Amniotic stem cell (primary cell): ENCODE data around the gene PRR13.
"Not testable (repeated sequence)": the region's sequence is repeated elsewhere in the genome, so short reads cannot be mapped to it uniquely, and the experiment has no call there.

Experiments
- DNase-seq: peaks from one replicate; lab custom pipeline; 2025; lab: John Stamatoyannopoulos, UW

PRR13 gene

GRCh38 chr12:53472056-53472582, 30.6 kb downstream of the PRR13 start:
- no peak for DNase-seq

DNA sequence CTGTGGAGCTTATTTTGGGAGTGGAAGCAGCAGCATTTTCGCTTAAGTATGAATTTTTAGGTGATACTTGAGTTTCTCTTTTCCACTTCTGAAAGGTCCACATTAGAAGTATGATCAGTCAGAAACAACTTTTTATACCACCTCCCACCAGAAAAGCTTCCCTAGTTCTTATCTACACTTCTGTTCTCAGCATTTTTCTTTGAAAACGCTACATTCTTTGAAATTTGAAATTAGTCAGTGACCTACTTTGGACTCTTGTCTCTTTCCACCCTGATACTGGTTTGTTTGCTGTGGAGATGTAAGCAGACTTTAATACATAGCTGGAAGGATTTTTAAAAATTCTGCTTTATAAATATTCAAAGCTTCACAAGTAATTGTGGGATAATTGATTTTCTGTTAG, 32.5 kb downstream of the PRR13 start:
- DNase-seq: no peak

DNA sequence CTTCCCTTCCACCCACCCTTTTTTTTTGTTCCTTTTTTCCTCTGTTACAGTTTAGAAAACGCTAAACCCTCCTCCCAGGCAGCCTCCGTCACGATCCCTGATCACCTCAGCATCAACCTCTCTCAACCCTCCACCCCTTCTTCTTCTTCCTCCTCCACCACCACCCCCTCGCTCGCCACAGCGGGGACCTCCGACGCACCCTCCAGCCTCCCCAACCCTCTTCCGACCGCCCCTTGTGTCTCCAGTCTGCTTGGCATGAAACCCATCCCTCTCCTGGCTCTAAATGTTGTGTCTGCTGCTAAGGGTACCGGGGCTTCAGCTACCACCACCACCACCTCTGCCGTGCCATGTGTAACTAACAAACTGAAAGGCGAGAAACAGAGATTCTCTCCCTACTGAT, 33.3 kb downstream of the PRR13 start:
- no peak for DNase-seq

GRCh38 chr12:53476769-53477209, 35.3 kb downstream of the PRR13 start:
- DNase-seq: no peak

DNA sequence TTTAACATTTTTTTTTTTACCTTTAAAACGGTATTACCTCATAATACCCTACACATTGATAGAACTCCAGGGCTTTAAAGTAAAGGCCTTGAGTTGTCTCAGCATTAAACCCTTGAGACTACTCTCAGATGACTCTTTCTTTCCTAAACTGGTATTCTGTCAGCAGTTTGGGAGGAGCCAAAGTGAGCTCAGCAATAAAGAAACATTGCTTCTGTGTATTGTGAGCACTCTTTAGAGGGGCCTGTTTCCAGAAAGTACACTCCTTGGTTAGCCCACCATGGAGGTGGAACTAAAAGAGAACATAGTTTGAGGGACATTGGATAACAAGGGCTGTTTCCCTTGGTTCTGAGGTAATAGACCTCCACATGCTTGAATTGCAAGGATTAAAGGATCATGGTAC, 37.3 kb downstream of the PRR13 start:
- no peak for DNase-seq

DNA sequence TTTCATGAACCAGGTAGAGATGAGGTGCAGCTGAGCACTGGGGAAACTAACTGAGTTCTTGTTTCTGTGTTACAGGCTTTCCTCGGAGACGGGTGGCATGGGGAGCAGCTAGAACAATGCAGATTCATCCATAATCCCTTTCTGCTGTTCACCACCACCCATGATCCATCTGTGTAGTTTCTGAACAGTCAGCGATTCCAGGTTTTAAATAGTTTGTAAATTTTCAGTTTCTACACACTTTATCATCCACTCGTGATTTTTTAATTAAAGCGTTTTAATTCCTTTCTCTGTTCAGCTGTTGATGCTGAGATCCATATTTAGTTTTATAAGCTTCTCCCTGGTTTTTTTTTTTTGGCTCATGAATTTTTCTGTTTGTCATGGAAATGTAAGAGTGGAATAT, 37.8 kb downstream of the PRR13 start:
- DNase-seq: no peak

- no peak for DNase-seq
Measured at GRCh38 chr12:53480491-53481442, 39.2 kb downstream of the PRR13 start.

DNA sequence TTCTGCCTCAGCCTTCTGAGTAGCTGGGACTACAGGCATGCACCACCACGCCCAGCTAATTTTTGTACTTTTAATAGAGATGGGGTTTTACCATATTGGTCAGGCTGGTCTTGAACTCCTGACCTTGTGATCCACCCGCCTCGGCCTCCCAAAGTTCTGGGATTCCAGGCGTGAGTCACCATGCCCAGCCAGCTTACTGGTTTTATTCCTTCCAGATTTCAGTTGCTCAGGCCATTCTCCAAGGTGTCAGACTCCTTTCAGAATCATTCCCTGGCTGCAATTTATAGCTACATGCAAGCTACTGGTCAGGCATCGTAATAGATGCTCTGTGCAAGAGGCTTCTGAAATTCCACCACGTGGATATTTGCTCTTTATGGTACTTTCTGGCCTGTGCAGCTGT, 39.9 kb downstream of the PRR13 start:
- not testable (repeated sequence) for DNase-seq

GRCh38 chr12:53481939-53482586, 40.5 kb downstream of the PRR13 start:
- no peak for DNase-seq

DNA sequence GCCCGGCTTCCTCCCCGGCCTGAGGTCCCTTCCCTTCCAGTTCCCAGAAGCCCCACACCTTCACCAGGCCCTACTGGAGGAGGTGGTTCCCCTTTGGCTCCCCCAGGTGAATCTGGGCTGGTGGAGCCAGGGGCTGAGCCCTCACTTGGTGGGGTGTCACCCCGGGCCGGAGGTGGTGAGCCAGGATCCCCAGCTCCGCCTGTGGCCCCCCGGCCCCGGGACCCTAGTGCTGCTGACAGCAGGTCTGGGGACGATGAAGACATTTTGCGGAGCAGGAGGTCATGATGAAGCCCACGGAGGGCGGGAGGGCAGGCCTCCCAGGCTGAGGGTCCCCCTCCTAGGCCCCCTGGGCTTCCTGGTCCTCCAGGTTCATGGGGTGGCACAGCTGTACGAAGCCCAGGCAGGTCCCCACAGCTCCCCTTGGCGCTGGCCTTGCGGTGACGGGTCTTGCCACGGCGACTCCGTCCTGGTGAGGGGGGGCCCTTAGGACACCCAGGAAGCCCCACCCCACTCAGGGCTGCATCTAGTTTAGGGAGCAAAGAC, 41.2 kb downstream of the PRR13 start:
- no peak for DNase-seq

GRCh38 chr12:53483225-53483978, 41.9 kb downstream of the PRR13 start:
- DNase-seq: no peak

GRCh38 chr12:53483979-53484377, 42.4 kb downstream of the PRR13 start:
- DNase-seq: no peak

DNA sequence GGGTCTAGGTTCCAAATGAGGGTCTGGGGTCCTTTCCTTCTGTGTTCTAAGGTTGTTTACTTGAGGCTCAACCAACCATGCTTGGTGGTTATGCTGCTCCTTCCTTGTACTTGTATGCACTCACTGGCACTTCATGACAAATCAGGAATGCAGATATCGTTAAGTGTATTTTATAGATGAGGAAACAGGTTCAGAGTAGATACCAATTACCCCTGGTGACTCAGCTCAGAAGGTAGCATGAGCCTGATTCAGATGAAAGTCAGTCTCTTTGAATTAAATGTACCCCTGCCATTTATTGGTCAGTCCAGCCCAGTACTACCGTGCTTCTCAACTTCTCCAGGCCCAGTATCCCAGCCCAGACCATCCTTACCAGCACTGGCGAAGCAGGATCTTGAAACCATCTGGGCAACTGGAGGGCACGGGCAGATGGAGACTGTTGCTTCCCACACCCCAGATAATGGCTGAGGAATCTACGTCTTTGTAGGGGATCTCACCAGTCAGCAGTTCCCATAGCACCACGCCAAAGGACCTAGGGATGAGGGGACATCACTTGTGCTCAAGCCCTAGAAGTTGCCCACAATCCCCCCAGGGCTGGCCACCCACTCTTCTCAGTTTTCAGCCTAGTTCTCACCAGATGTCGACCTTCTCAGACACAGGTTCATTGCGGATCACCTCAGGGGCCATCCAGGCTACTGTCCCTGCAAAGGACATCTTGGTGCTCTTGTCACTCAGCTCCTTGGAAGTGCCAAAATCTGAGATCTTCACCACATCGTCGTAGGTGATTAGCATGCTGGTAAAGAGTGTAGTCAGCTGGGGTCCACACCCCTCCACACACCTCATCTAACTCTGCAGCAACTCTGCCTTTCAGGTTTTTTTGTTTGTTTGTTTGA, 43.4 kb downstream of the PRR13 start:
- no peak for DNase-seq

DNA sequence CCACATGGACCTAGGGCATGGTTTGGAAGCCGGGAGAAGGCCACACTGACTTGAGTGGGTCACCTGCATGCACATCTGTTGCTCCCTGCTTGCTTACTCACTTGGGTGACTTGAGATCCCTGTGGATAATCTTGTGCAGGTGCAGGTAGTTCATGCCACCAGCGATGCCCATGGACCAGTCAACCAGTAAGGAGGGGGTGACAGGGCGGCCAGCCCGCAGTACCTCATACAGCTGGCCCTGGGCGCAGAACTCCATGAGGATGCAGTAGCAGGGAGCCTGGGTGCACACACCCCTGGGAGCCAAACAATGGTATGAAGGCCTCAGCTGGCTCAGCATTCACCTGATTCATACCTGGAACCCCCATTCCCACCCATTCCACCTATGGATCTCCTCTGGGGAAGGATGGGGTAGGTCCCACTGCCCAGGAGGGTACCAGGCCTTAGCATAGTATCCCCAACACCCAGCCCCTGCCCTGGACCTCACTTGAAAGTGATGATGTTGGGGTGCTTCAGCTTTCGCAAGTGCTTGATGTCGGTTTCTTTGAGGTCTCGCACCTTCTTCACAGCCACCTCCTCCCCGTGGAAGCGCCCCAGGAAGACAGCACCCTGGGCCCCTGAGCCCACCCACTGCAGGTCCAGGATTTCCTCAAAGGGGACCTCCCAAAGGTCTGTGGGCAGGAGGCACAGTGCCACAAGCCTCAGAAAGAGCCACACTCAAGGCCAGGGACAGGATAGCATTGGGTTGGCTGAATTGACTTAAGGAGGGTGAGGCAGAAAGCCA, 44.6 kb downstream of the PRR13 start:
- no peak for DNase-seq

DNA sequence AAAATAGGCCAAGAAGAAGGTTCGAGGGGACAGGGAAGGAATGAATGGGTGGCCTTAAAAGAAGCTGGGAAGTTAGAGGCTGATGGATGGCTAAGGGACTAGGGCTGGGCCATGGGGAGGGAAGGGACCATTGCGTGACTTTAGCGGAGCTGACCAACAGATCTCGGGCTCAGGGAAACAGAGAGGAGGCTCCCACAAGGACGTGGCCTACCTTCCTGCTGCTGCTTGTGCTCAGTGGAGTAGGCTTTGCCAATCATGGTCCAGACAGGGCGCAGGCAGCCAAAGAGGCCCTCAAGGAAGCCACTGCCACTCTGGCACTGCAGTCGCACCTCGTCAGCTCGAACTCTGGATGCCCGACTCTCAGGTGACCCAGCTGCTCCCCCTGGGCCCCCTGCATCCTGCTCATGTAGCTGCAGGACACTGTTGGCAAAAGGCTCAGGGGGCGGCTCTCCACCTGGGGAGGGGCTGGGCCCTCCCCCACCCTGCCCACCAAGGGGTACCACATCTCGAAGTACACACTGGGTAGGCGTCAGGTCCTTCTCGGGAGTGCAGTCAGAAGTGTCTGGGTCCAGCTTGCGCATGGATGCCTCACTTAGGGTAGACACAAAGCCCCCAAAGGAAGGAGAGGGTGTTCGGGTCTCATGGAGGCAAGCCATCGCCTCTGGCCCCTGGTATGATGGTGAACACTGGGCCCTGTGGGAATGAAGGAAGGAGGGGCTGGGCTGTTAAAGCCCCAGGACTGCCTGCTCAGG, 45.4 kb downstream of the PRR13 start:
- no peak for DNase-seq

- DNase-seq: no peak
Measured at GRCh38 chr12:53489242-53489864, 47.8 kb downstream of the PRR13 start.

- DNase-seq: no peak
Measured at GRCh38 chr12:53492188-53492587, 50.7 kb downstream of the PRR13 start.

DNA sequence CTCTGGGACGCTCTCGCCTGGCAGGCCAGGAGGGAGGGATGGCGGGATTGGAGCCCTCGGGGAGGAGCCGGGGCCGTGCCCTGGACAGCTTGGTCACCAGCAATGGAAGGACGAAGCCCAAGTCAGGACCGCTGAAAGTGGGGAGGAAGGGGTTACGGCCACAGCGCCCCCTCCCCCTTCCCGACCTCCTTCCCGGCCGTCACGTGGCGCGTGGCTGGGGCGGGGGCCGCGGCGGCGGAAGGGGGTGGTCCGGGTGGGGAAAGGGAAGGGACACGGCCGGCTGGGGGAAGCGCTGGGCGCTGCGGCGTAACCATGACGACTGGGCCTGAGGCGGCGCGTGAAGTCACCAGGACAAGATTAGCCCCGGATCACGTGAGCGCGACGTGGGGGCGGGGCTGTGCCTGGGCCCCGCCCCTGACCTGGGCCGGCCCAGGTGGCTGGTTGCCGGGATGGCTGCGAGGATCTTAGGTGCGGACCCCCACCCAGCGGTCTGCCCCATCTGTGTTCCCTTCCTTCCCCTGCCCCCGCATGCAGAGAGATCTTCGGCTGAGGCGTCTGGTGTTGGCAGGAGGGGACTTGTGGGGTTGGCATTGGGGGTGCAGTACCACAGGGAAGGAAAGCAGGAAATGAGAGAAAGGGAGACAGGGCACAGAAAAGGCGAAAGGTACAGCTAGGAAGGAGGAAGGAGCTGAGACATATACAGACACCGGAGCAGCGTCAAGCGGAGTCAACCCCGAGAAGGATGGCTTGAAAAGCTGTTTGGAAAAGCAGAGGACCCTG, 51.5 kb downstream of the PRR13 start:
- DNase-seq: peak; percentile 76
